GM23248 (cell line): ENCODE results near the gene DHRS12.

Experiments used
- EZH2 ChIP-seq: fragments of 200-600 bp; sonication (generic); IDR thresholded peaks from 2 replicates; pipeline ENCODE4 v1.6.1; 2018; ENCODE audit warnings: antibody characterized with exemption, mild to moderate bottlenecking; ENCODE audit not compliant: insufficient read depth, poor library complexity, severe bottlenecking
- EZH2phosphoT487 ChIP-seq: fragments of 200-600 bp; sonication (generic); IDR thresholded peaks from 2 replicates; pipeline ENCODE4 v1.6.1; 2018; ENCODE audit warnings: antibody characterized with exemption, moderate library complexity, mild to moderate bottlenecking, low read depth; ENCODE audit not compliant: insufficient read depth

DNA sequence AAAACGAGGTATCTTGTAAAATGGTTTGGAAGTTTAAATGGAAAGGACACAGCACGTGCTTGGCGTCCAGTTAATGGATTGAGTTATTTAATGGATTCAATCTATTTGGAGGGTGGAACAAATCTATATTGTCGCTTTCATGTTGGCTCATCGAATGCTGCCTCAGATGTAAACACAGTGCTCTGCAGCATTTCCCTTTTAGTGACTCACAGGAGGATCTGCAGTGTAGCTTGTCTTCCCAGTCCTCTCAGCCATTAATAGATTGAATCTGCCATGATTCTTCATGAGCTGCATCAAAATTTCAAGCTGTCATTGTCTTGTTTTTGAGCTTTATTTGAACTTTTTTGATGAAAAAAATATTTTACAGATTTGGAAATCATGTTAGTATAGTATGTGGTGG is 44.7 kb downstream of the DHRS12 start:
- TF ChIP-seq EZH2 (no peak), EZH2phosphoT487 (no peak)
